ENCODE results near the gene ANKH. TPM values are rescaled to one million over a fixed set of nuclear protein-coding genes. Genes with fewer than 3 reads are reported as not detected.

ANKH gene
- total RNA-seq, 6 donors from 2014 or later, result 17.2 to 66.7 (median 24.5) TPM

DNA sequence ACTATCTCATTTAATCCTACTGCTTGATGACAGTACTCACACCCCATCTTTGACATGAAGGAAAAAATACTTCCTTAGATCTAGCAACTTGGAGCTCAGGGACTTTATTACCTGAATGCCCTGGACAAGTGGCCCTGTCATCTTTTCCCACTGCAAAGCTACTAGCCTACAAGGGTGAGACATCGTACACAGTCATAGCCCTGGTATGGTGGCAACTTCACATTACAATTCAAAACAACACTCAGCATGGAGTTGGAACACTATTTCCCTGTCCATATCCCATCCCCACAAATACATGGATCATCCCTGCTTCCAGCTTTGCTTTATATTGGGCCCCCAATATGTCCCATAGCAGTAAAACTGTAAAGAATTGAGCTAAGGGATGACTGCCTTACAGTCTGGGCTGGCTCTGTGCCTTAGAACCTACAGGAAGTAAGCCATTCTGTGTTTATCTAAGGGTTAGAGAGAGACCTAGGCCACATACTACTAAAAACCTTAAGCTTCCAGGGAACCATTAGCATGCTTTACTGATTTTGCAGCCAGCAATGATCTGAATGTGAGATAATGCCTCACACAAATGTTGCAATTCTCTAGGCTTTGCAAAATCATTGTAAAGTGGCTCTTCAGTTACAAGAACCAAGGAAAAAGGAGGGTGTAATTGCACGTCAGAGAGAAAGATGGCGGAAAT is 151.2 kb downstream of the ANKH start:
- ATAC-seq (ENCODE audit: low FRiP score in 2 of 2) (no peak), DNase-seq (no peak)
- Histone ChIP-seq H3K36me3 (peaks cover 0 to 16% (median 5%) of the 10 kb centered on the region in 4 donors), H3K27me3 (no peaks in the 10 kb centered on the region), H3K4me1 (no peaks in the 10 kb centered on the region), H3K27ac (no peak overlapping the region), H3K4me3 (no peak overlapping the region), H3K9me3 (no peaks in the 10 kb centered on the region)
- TF ChIP-seq EP300 (IDR thresholded peaks at IDR 0.05), result no peak
- TF ChIP-seq POLR2AphosphoS5 (IDR thresholded peaks at IDR 0.05), result no peak
- no peak for TF ChIP-seq POLR2A (IDR thresholded peaks at IDR 0.05)
- TF ChIP-seq, protein P1, sequence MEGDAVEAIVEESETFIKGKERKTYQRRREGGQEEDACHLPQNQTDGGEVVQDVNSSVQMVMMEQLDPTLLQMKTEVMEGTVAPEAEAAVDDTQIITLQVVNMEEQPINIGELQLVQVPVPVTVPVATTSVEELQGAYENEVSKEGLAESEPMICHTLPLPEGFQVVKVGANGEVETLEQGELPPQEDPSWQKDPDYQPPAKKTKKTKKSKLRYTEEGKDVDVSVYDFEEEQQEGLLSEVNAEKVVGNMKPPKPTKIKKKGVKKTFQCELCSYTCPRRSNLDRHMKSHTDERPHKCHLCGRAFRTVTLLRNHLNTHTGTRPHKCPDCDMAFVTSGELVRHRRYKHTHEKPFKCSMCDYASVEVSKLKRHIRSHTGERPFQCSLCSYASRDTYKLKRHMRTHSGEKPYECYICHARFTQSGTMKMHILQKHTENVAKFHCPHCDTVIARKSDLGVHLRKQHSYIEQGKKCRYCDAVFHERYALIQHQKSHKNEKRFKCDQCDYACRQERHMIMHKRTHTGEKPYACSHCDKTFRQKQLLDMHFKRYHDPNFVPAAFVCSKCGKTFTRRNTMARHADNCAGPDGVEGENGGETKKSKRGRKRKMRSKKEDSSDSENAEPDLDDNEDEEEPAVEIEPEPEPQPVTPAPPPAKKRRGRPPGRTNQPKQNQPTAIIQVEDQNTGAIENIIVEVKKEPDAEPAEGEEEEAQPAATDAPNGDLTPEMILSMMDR (IDR thresholded peaks at IDR 0.05), result no peak
- WGBS, 2 donors, result 82 to 90% methylated on average over 3 of the region's 3 CpGs

- no peak overlapping the region for H3K4me3 ChIP-seq
- ATAC-seq (ENCODE audit: low FRiP score in 2 of 2) (no peak), DNase-seq (no peak)
- H3K4me1 ChIP-seq, result peaks cover 0 to 2% (median 0%) of the 10 kb centered on the region in 4 donors
- H3K36me3 ChIP-seq, result peaks cover 0 to 31% (median 15%) of the 10 kb centered on the region in 4 donors
- WGBS, 2 donors, result 88 to 99% methylated on average over 5 of the region's 5 CpGs
- no peaks in the 10 kb centered on the region for H3K9me3 ChIP-seq
- no peaks in the 10 kb centered on the region for H3K27me3 ChIP-seq
- H3K27ac ChIP-seq, result no peak overlapping the region
- TF ChIP-seq POLR2AphosphoS5 (IDR thresholded peaks at IDR 0.05) (no peak), EP300 (IDR thresholded peaks at IDR 0.05) (no peak), POLR2A (IDR thresholded peaks at IDR 0.05) (no peak)
- TF ChIP-seq, protein P1 (IDR thresholded peaks at IDR 0.05), result no peak
These were observed 152.8 kb downstream of the ANKH start for GRCh38 chr5:14718778-14719177.

- ATAC-seq (ENCODE audit: low FRiP score in 2 of 2) (no peak), DNase-seq (no peak)
- TF ChIP-seq, protein P1 (IDR thresholded peaks at IDR 0.05), result no peak
- no peak for TF ChIP-seq POLR2AphosphoS5 (IDR thresholded peaks at IDR 0.05)
- TF ChIP-seq EP300 (IDR thresholded peaks at IDR 0.05), result no peak
- no peak for TF ChIP-seq POLR2A (IDR thresholded peaks at IDR 0.05)
- Histone ChIP-seq H3K4me1 (peaks cover 0 to 2% (median 0%) of the 10 kb centered on the region in 4 donors), H3K27me3 (no peaks in the 10 kb centered on the region), H3K9me3 (no peaks in the 10 kb centered on the region), H3K27ac (no peak overlapping the region), H3K36me3 (peaks cover 3 to 48% (median 31%) of the 10 kb centered on the region in 4 donors), H3K4me3 (no peak overlapping the region)
- WGBS, 2 donors, result 89% methylated on average over 13 of the region's 13 CpGs
These were observed 154.5 kb downstream of the ANKH start for GRCh38 chr5:14716755-14717752.

GRCh38 chr5:14715481-14715880 is 156.1 kb downstream of the ANKH start:
- Histone ChIP-seq H3K9me3 (no peaks in the 10 kb centered on the region), H3K27me3 (no peaks in the 10 kb centered on the region), H3K4me3 (no peak overlapping the region), H3K36me3 (peaks cover 11 to 64% (median 45%) of the 10 kb centered on the region in 4 donors), H3K4me1 (peaks cover 0 to 2% (median 0%) of the 10 kb centered on the region in 4 donors), H3K27ac (no peak overlapping the region)
- no peak for TF ChIP-seq POLR2AphosphoS5 (IDR thresholded peaks at IDR 0.05)
- TF ChIP-seq, protein P1 (IDR thresholded peaks at IDR 0.05), result no peak
- TF ChIP-seq POLR2A (IDR thresholded peaks at IDR 0.05), result no peak
- no peak for TF ChIP-seq EP300 (IDR thresholded peaks at IDR 0.05)
- DNase-seq, result no peak
- no peak for ATAC-seq (ENCODE audit: low FRiP score in 2 of 2)
- 90 to 95% methylated on average over 3 of the region's 3 CpGs for WGBS, 2 donors
